Small intestine (tissue), 16 donors: ENCODE data around the gene FMN2. TPM values are rescaled to one million over a fixed set of nuclear protein-coding genes. Genes with fewer than 3 reads are reported as not detected.

Experiments used
- DNase-seq, 2 donors: peaks; one replicate each; pipeline versions ENCODE4 v3.0.0 to v3.0.0-alpha.2; 2013
- FAIRE-seq: peaks from 2 replicates; lab custom pipeline; 2012; peaks lifted over from hg19 to GRCh38; lab: Jason Lieb, UNC
- H3K27ac ChIP-seq, 3 donors: one replicate each; pipeline ENCODE4 v1.5.1; 2013; ENCODE audit warnings: low read length in 2 of 3, mild to moderate bottlenecking in 2 of 3, control low read depth in 1 of 3, inconsistent platforms in 1 of 3, low read depth in 1 of 3, moderate library complexity in 1 of 3
- H3K27me3 ChIP-seq, 3 donors: one replicate each; pipeline ENCODE4 v1.6.1; 2013; ENCODE audit warnings: low read length in 3 of 3, inconsistent platforms in 1 of 3; ENCODE audit not compliant: control insufficient read depth in 3 of 3, insufficient read depth in 3 of 3
- H3K36me3 ChIP-seq, 3 donors: one replicate each; pipeline ENCODE4 v1.6.1; 2013; ENCODE audit warnings: low read length in 3 of 3, inconsistent platforms in 1 of 3, low read depth in 1 of 3, mild to moderate bottlenecking in 1 of 3, moderate library complexity in 1 of 3; ENCODE audit not compliant: control insufficient read depth in 3 of 3, insufficient read depth in 2 of 3
- H3K4me1 ChIP-seq, 3 donors: one replicate each; pipeline ENCODE4 v1.6.1; 2013; ENCODE audit warnings: low read length in 2 of 3, inconsistent platforms in 1 of 3, low read depth in 1 of 3, mild to moderate bottlenecking in 1 of 3, moderate library complexity in 1 of 3; ENCODE audit not compliant: control insufficient read depth in 3 of 3, insufficient read depth in 2 of 3
- H3K4me3 ChIP-seq, 3 donors: one replicate each; pipeline ENCODE4 v1.5.1; 2013; ENCODE audit warnings: low read length in 3 of 3, control low read depth in 1 of 3, inconsistent platforms in 1 of 3, low read depth in 1 of 3, mild to moderate bottlenecking in 1 of 3, moderate library complexity in 1 of 3
- H3K9me3 ChIP-seq, 2 donors: one replicate each; pipeline ENCODE4 v1.6.1; 2013; ENCODE audit warnings: low read depth in 1 of 2, low read length in 1 of 2; ENCODE audit not compliant: control insufficient read depth in 2 of 2, insufficient read depth in 1 of 2
- WGBS, 3 donors: extraction: QIAGEN DNeasy Blood & Tissue Kit; methylation state at CpG; one replicate each; pipeline ENCODE4 v1.1.7; 2013; 5-methylcytosine and 5-hydroxymethylcytosine counted together
- long read RNA-seq, 10 donors: transcript quantifications; one replicate each; lab custom pipeline, GENCODE V29; 2026
- polyA plus RNA-seq, 4 donors: library from polyadenylated mRNA; stranded (reverse) in 3 of 4; unstranded in 1 of 4; fragments of 200-250 nt in 3 of 4; fragments of 120-200 nt in 1 of 4; gene quantifications; one replicate each; pipeline versions ENCODE4 v1.2.1 to v1.2.3, GENCODE V29; 2013
- donor health status: healthy with polysubstance abuse.
- donor health status: control.
- donor health status: control.
- donor health status: Bipolar disorder and iron deficiency.
- donor health status: healthy.

Gene FMN2
- polyA plus RNA-seq: under 1 TPM in 2 of 4 donors, not detected in 2; 0.59 to 0.70 TPM
- long read RNA-seq, donor 1: 0 reads
- long read RNA-seq, donor 2: 0 reads
- long read RNA-seq, donor 3: 0 reads
- long read RNA-seq, donor 4: 0 reads
- long read RNA-seq, donor 5: 0 reads
- long read RNA-seq, donor 6: 0 reads
- long read RNA-seq, donor 7: 0 reads
- long read RNA-seq, donor 8: 0 reads
- long read RNA-seq, donor 9: 0 reads
- long read RNA-seq, donor 10: 0 reads

- peaks cover 5 to 58% (median 15%) of the 10 kb centered on the region in 3 donors for H3K27me3 ChIP-seq
- 1 to 2% (median 1%) methylated on average over 50 to 78 of the region's 78 CpGs for WGBS, 3 donors
- DNase-seq: peak in 1 of 2 donors; percentile 44
Observed at GRCh38 chr1:240091614-240092300, at the start of gene FMN2. Gene FMN2 (plus strand): TSS chr1:240091883. CDS start chr1:240092110, 227 bp downstream.

DNA sequence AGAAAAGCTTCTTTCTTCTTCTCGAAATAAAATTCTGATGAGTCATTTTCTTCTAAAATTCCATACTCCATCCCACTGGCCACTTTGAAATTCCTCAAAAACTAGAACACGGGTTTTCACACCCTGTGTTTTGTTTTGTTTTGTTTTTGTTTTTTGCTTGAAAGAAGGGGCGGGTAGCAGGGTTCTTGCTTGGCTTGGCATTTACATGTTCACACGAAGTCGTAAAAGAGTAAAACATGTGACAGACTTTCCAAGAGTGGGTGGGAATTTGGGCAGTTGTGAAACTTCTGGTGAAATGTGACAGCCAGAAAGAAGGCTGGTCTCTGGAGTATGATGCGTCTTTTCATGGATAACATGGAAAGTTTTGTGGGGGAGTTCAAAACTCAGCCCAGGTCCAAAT is 47.1 kb upstream of the FMN2 start:
- Histone ChIP-seq H3K27ac (no peak overlapping the region), H3K36me3 (no peaks in the 10 kb centered on the region), H3K27me3 (no peaks in the 10 kb centered on the region), H3K4me1 (no peaks in the 10 kb centered on the region), H3K4me3 (no peak overlapping the region), H3K9me3 (no peaks in the 10 kb centered on the region)
- WGBS, 3 donors: 81 to 82% (median 82%) methylated on average over 6 of the region's 6 CpGs
- DNase-seq (no peak), FAIRE-seq (no peak)

More at GRCh38 chr1:240091614-240092300, at the start of gene FMN2:
- Histone ChIP-seq H3K9me3 (no peaks in the 10 kb centered on the region), H3K36me3 (no peaks in the 10 kb centered on the region), H3K4me3 (peak within 1 kb of the TSS in 2 of 3 donors; percentile 15 to 41), H3K27ac (no peak within 1 kb of the TSS), H3K4me1 (peaks cover 0 to 3% (median 0%) of the 10 kb centered on the region in 3 donors)
- no peak for FAIRE-seq

DNA sequence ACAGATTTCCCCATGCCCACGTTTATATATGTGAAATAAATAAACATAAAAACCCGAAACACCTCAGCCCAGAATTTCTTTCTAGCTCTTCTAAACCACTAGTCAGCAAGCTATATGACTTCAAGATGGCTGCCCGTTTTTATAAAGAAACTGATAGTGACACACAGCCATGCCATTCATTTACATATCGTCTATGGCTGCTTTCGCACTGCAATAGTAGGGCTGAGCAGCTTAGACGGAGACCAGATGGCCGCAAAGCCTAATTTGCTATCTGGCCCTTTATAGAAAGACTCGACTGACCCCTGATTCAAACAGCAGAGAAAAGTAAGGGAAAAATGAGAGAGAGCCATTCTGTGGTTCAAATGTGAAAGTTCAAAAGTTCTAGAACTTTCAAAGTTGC is 45.7 kb upstream of the FMN2 start:
- 82 to 84% (median 83%) methylated on average over 8 of the region's 8 CpGs for WGBS, 3 donors
- H3K9me3 ChIP-seq: no peaks in the 10 kb centered on the region
- DNase-seq (no peak), FAIRE-seq (no peak)
- no peaks in the 10 kb centered on the region for H3K4me1 ChIP-seq
- no peak overlapping the region for H3K27ac ChIP-seq
- H3K4me3 ChIP-seq: no peak overlapping the region
- no peaks in the 10 kb centered on the region for H3K36me3 ChIP-seq
- no peaks in the 10 kb centered on the region for H3K27me3 ChIP-seq

DNA sequence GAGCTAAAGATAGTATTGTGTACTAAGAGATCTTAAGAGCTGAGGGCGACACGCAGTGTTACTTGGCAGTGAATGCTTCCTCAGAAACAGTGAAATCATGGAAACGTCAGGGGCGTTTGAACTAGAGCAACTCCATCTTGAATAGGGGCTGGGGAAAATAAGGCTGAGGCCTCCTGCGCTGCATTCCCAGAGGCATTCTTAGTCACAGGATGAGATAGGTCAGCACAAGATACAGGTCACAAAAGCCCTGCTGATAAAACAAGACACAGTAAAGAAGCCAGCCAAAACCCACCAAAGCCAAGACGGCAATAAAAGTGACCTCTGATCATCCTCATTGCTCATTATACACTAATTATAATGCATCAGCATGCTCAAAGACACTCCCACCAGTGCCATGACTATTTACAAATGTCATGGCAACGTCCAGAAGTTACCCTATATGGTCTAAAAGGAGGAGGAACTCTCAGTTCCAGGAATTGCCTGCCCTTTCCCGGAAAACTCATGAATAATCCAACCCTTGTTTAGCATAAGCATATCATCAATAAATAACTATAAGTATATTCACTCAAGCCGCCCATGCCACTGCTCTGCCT is 37.5 kb upstream of the FMN2 start:
- Histone ChIP-seq H3K27ac (no peak overlapping the region), H3K4me1 (no peaks in the 10 kb centered on the region), H3K27me3 (no peaks in the 10 kb centered on the region), H3K4me3 (no peak overlapping the region), H3K36me3 (no peaks in the 10 kb centered on the region), H3K9me3 (no peaks in the 10 kb centered on the region)
- 63 to 74% (median 66%) methylated on average over 9 of the region's 9 CpGs for WGBS, 3 donors
- no peak for DNase-seq
- no peak for FAIRE-seq

DNA sequence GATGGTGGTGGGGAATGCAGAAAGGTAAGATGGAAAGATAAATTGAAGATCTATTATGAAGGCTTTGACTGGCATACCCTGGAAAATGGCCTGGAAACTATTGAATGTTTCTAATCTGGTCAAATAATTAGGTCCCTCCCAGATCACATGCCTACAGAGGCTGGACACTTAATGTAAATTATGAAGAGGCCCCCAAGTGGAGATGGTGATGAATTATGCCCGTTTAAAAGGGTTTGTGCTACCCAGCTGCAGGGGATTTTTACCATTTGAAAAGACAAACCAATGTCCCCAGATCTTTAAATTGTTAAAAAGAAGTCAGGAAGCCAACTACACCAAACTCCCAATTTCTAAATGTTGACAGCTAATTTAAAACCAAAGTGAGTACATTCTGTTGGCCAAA is 35.7 kb upstream of the FMN2 start:
- FAIRE-seq (no peak), DNase-seq (no peak)
- H3K27ac ChIP-seq: no peak overlapping the region
- WGBS, 3 donors: 37 to 63% (median 41%) methylated on average over 1 of the region's 1 CpG
- no peaks in the 10 kb centered on the region for H3K9me3 ChIP-seq
- H3K27me3 ChIP-seq: no peaks in the 10 kb centered on the region
- H3K4me1 ChIP-seq: no peaks in the 10 kb centered on the region
- H3K4me3 ChIP-seq: no peak overlapping the region
- H3K36me3 ChIP-seq: no peaks in the 10 kb centered on the region

DNA sequence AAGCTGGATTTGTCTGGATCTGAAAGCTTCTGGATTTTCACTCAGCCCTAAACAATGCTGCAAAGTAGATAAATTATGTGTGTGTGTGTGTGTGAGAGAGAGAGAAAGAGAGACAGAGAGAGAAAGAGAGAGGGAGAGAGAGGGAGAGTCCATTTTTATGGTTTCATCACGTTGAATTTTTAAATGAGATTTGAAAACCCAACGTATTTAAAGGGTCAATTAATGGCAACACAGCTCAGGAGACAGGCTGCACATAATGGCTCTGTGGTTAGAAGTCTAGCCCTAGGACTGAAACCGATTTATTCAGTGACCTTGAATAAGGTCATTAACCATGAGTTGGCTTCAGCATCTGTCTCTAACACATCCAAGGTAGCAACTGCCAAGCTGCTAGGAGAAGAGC is 35.3 kb upstream of the FMN2 start:
- FAIRE-seq (no peak), DNase-seq (no peak)
- no peak overlapping the region for H3K4me3 ChIP-seq
- no peak overlapping the region for H3K27ac ChIP-seq
- 18 to 50% (median 22%) methylated on average over 3 of the region's 3 CpGs for WGBS, 3 donors
- H3K9me3 ChIP-seq: no peaks in the 10 kb centered on the region
- no peaks in the 10 kb centered on the region for H3K4me1 ChIP-seq
- no peaks in the 10 kb centered on the region for H3K27me3 ChIP-seq
- H3K36me3 ChIP-seq: no peaks in the 10 kb centered on the region

- H3K4me1 ChIP-seq: no peaks in the 10 kb centered on the region
- no peaks in the 10 kb centered on the region for H3K9me3 ChIP-seq
- H3K4me3 ChIP-seq: no peak overlapping the region
- 75 to 82% (median 82%) methylated on average over 9 of the region's 9 CpGs for WGBS, 3 donors
- FAIRE-seq (no peak), DNase-seq (no peak)
- H3K27me3 ChIP-seq: no peaks in the 10 kb centered on the region
- no peak overlapping the region for H3K27ac ChIP-seq
- H3K36me3 ChIP-seq: no peaks in the 10 kb centered on the region
Observed at GRCh38 chr1:240058049-240058448, 33.6 kb upstream of the FMN2 start.

GRCh38 chr1:240068961-240069360 is 22.7 kb upstream of the FMN2 start:
- DNase-seq: no peak
- H3K4me3 ChIP-seq: no peak overlapping the region
- H3K4me1 ChIP-seq: no peaks in the 10 kb centered on the region
- no peak overlapping the region for H3K27ac ChIP-seq
- no peaks in the 10 kb centered on the region for H3K36me3 ChIP-seq
- H3K27me3 ChIP-seq: no peaks in the 10 kb centered on the region
- FAIRE-seq: no peak
- WGBS, 3 donors: 90 to 91% (median 91%) methylated on average over 7 of the region's 7 CpGs
- no peaks in the 10 kb centered on the region for H3K9me3 ChIP-seq
